Fibroblast of pulmonary artery (primary cell): ENCODE results near the gene CYTH2.

Experiments
- DNase-seq: peaks from one replicate; pipeline ENCODE4 v3.0.0-alpha.2; 2010; ENCODE audit warnings: low read depth
- H3K4me3 ChIP-seq: replicated peaks from 2 replicates; pipeline ENCODE4 v1.5.1; 2011; ENCODE audit warnings: low read depth, mild to moderate bottlenecking, control low read depth, low read length, moderate library complexity
- TF ChIP-seq, protein P1 (sequence below): IDR thresholded peaks from 2 replicates; pipeline ENCODE4 v1.5.1; 2011; ENCODE audit warnings: mild to moderate bottlenecking, control low read depth, low read length, inconsistent platforms; ENCODE audit errors: missing control alignments

Gene CYTH2

DNA sequence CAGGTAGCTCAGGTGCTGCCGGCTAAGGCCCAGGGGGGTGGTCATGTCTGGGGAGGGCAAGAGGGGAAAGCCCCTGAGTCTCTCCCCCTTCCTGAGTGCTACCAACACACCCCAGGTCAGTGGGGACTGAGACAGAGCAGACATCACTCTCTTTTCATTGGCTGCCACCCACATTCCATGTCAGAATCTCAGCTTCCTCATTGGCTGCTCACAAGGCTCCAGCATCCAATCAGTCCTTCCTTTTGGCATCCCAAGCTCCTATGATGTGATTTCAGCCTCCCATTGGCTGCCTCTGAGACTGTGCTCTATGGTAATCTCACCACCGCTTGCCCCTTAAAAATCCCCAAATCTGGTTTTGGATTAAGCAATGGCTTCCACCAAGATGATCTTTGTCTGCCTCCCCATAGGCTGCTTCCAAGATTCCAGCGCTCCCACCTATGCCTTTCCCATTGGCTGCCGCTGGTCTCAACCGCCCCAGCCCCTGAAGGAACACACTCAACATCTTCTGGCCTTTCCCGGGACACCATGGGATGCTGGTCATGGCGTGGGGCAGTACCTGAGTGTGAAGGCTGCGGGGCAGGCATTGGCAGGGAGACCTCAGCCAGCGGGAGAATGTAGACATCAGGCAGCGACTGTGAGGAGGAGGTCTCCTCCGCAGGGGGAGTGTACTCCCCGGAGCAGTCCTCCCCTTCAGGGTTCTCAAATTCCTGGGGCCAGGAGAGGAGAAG, 40.5 kb downstream of the CYTH2 start:
- peak; percentile 22 for DNase-seq
- no peak overlapping the region for H3K4me3 ChIP-seq
- TF ChIP-seq, protein P1, sequence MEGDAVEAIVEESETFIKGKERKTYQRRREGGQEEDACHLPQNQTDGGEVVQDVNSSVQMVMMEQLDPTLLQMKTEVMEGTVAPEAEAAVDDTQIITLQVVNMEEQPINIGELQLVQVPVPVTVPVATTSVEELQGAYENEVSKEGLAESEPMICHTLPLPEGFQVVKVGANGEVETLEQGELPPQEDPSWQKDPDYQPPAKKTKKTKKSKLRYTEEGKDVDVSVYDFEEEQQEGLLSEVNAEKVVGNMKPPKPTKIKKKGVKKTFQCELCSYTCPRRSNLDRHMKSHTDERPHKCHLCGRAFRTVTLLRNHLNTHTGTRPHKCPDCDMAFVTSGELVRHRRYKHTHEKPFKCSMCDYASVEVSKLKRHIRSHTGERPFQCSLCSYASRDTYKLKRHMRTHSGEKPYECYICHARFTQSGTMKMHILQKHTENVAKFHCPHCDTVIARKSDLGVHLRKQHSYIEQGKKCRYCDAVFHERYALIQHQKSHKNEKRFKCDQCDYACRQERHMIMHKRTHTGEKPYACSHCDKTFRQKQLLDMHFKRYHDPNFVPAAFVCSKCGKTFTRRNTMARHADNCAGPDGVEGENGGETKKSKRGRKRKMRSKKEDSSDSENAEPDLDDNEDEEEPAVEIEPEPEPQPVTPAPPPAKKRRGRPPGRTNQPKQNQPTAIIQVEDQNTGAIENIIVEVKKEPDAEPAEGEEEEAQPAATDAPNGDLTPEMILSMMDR: no peak

DNA sequence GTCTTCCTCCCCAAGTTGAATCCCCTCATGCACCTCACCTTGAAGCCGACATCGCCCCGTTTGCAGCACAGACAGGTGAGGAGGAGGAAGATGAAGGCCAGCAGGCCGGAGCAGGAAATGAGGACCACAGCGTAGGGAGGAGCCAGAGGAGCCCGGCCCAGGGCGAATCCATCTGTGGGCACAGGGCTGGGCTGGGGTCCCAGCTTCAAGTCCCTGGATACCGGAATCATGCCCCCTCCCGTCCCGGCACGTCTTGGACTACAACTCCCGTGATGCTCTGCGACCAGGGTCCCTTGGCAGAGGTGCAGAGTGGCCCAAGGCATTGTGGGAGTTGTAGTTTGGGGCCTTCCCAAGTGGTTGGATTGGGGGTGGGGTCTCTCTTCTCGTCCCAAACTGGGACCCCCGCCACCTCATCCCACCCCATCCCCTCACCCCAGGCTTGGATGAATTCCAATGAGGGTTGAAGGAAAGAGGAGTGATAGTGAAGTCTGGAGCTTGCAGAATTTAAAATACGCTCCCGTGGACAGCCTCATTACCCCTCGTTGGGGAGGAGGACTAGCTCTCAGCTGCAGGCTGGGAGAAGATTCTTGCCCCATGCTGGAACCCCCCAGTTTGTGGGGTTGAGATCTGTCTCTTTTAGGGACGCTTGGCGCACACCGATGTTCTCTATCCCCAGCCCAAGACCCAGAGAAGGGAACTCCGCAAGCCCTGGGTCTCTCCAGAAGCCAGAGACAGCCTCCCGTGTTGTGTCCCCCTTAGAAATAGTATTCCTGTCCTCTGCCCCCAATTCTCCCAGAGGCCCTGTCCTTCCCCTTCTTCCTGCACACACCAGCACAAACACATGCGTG, 41.5 kb downstream of the CYTH2 start:
- DNase-seq: peak; percentile 53
- TF ChIP-seq, protein P1: no peak
- peak overlapping the region; percentile 14 for H3K4me3 ChIP-seq

DNA sequence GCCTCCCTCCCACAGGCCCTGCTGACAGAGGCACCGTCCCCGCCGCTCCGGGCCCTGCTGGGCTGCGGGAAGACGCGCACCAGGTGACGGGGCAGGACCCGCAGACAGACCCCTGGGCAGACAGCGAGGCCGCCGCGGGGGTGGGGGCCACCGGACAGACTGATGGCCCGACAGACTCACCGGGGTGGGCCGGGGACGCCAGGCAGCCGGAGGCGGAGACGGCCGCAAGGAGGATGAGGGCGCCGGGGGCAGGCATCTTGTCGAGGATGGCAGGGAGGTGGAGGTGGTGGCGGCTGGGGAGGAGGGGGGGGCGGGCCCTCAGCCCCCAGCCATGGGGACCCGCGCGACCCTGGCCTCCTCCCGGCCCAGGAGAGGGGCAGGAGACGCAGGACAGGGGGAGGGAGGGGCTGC, 42.2 kb downstream of the CYTH2 start:
- no peak for DNase-seq
- TF ChIP-seq, protein P1: no peak
- H3K4me3 ChIP-seq: no peak overlapping the region

DNA sequence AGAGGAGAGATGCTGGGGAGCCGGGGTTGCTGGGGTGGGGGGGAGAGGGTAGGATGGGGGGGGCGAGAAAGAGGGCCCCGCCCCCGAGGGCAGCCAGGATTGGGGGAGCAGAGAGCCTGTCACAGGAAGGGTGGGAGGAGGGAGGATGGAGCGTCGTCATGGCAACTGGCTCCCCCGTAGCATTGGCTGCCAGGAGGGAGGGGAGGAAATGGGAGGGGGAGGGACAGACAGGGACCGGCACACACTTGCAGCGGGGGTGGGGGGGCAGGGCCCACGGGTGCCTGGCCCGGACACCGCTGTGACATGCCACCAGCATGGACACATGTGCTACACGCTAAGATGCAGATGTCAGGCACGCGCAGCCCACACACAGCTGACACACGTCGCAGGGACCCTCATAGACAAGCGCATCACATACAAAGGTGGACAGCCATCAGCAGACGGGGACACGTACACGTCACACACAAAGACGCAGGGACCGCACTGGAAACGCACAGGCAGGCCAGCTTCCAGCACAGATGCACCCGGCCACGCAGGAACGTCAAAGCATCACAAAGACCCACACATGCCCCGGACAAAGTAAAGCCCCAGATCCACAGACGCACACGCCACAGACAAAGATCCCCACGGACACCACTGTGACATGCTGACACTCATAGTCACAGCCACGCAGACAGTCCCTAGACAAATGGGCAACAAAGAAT, 42.8 kb downstream of the CYTH2 start, which contains the start of gene LMTK3:
Gene LMTK3, minus strand, starts transcription at position 36 of the 704 bp plus-strand sequence. CDS start 259 bp downstream, outside the sequence.
- TF ChIP-seq, protein P1: no peak
- DNase-seq: peak; percentile 42
- H3K4me3 ChIP-seq: peak within 1 kb of the TSS; percentile 14

DNA sequence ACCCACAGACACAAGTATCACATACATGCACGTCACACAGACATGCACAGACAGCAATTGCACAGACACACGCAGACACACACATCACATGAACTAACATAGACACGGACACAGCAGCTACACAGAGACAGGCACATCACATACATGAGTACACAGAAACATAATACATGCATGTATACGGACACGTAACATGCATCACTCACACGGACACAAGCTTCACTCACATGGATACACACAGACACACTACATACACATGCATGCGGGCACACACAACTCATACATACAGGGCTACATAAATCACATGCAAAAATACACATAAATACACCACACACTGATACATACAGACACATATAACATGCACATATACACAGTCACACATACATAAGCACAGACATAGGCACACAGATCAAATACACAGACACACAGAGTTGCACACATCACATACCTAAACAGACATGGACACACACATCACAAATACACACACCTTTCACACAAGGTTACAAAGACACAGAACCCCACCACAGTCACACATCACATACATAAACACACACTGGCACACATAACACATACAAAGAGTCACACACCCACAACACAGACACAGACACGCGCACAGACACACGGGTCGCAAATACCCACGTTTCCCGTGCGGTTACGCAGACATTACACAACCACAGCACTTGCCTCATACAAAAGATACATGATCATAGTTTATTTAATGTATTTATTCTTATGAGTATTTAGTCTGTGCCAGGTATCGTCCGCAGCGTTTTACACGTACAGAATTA, 43.5 kb downstream of the CYTH2 start:
- no peak overlapping the region for H3K4me3 ChIP-seq
- TF ChIP-seq, protein P1: no peak

More for the DNA sequence above, 43.5 kb downstream of the CYTH2 start:
- DNase-seq: no peak
